ENCODE results near the gene EPB42.
A peak's percentile ranks its signal among the peaks of the same experiment; 100 is the strongest.
"Not testable (repeated sequence)": the region's sequence is repeated elsewhere in the genome, so short reads cannot be mapped to it uniquely, and the experiment has no call there.

The EPB42 gene

GRCh38 chr15:43226436-43227305, 5.9 kb upstream of the EPB42 start:
- no peaks in the 10 kb centered on the region for H3K36me3 ChIP-seq (ENCODE audit: control insufficient read depth in 2 of 2, insufficient read depth in 1 of 2, low read length in 2 of 2)
- H3K9me3 ChIP-seq (ENCODE audit: control insufficient read depth, insufficient read depth, low read depth, low read length) = no peaks in the 10 kb centered on the region
- H3K4me1 ChIP-seq (ENCODE audit: control insufficient read depth, insufficient read depth, low read length) = no peaks in the 10 kb centered on the region
- no peak overlapping the region for H3K4me3 ChIP-seq (ENCODE audit: low read depth, low read length)
- H3K27ac ChIP-seq (ENCODE audit: extremely low read depth, low read depth, low read length) = no peak overlapping the region
- POLR2A ChIA-PET = no interaction called here
- CTCF ChIA-PET = interaction anchor here (0.6 to 2.9 kb wide), 8 partner anchors 10 to 368 kb away, joined by 3 to 50 read pairs (median 4); no protein-coding TSS in a partner anchor
- TF ChIP-seq ZNF292 (tag by site-specific recombination; IDR thresholded peaks at IDR 0.05; ENCODE audit: borderline replicate concordance, low read depth) (no peak), ZNF169 (tag by site-specific recombination; IDR thresholded peaks at IDR 0.05) (no peak), ZNF510 (tag by site-specific recombination; IDR thresholded peaks at IDR 0.05; ENCODE audit: insufficient replicate concordance) (no peak), ZNF549 (tag by site-specific recombination; IDR thresholded peaks at IDR 0.05) (no peak), ZNF621 (tag by site-specific recombination; IDR thresholded peaks at IDR 0.05) (no peak), ZNF521 (tag by site-specific recombination; IDR thresholded peaks at IDR 0.05) (no peak), ZNF324 (tag by site-specific recombination; IDR thresholded peaks at IDR 0.05) (no peak), ZXDB (tag by site-specific recombination; IDR thresholded peaks at IDR 0.05) (no peak), ZNF433 (tag by site-specific recombination; IDR thresholded peaks at IDR 0.05; ENCODE audit: low read depth) (no peak), ZBTB21 (tag by site-specific recombination; IDR thresholded peaks at IDR 0.05) (no peak), ZNF114 (tag by site-specific recombination; IDR thresholded peaks at IDR 0.05) (no peak), ZNF785 (tag by site-specific recombination; IDR thresholded peaks at IDR 0.05) (no peak), ZBTB48 (tag by site-specific recombination; IDR thresholded peaks at IDR 0.05) (no peak), ZNF23 (tag by site-specific recombination; IDR thresholded peaks at IDR 0.05; ENCODE audit: borderline replicate concordance) (no peak), ZNF184 (tag by site-specific recombination; IDR thresholded peaks at IDR 0.05) (no peak), ZEB2 (tag by site-specific recombination; IDR thresholded peaks at IDR 0.05) (no peak), ZNF624 (tag by site-specific recombination; IDR thresholded peaks at IDR 0.05) (no peak), ZNF677 (tag by site-specific recombination; IDR thresholded peaks at IDR 0.05) (no peak), ZNF214 (tag by site-specific recombination; IDR thresholded peaks at IDR 0.05; ENCODE audit: borderline replicate concordance) (no peak)

- CTCF ChIA-PET = interaction anchor here (0.6 to 2.9 kb wide), 13 partner anchors 9 to 367 kb away, joined by 3 to 50 read pairs (median 4); partner anchors contain the start of gene CCNDBP1
Measured at GRCh38 chr15:43225950-43226255, 5.1 kb upstream of the EPB42 start.

GRCh38 chr15:43225201-43225949, 4.6 kb upstream of the EPB42 start:
- TF ChIP-seq MYNN (tag by site-specific recombination; IDR thresholded peaks at IDR 0.05; ENCODE audit: borderline replicate concordance) (no peak), ZNF610 (tag by site-specific recombination; IDR thresholded peaks at IDR 0.05; ENCODE audit: borderline replicate concordance) (no peak), KLF16 (tag by site-specific recombination; IDR thresholded peaks at IDR 0.05) (no peak), ZNF354C (tag by site-specific recombination; IDR thresholded peaks at IDR 0.05; ENCODE audit: borderline replicate concordance, low read depth) (no peak), ZNF670 (tag by site-specific recombination; IDR thresholded peaks at IDR 0.05; ENCODE audit: low read depth) (no peak), ZNF654 (tag by site-specific recombination; IDR thresholded peaks at IDR 0.05; ENCODE audit: low read depth) (peak; percentile 37)
- CTCF ChIA-PET = interaction anchor here (0.6 to 2.9 kb wide), 15 partner anchors 9 to 474 kb away, joined by 3 to 50 read pairs (median 4); partner anchors contain the start of gene CCNDBP1
- POLR2A ChIA-PET = no interaction called here

More at GRCh38 chr15:43225950-43226255, 5.1 kb upstream of the EPB42 start:
- H3K27ac ChIP-seq (ENCODE audit: extremely low read depth, low read depth, low read length); POLR2A ChIA-PET; H3K4me1 ChIP-seq (ENCODE audit: control insufficient read depth, insufficient read depth, low read length); H3K9me3 ChIP-seq (ENCODE audit: control insufficient read depth, insufficient read depth, low read depth, low read length); H3K36me3 ChIP-seq (ENCODE audit: control insufficient read depth in 2 of 2, insufficient read depth in 1 of 2, low read length in 2 of 2); H3K4me3 ChIP-seq (ENCODE audit: low read depth, low read length): not testable (repeated sequence)

More at GRCh38 chr15:43225201-43225949, 4.6 kb upstream of the EPB42 start:
- H3K36me3 ChIP-seq (ENCODE audit: control insufficient read depth in 2 of 2, insufficient read depth in 1 of 2, low read length in 2 of 2) = no peaks in the 10 kb centered on the region
- no peaks in the 10 kb centered on the region for H3K9me3 ChIP-seq (ENCODE audit: control insufficient read depth, insufficient read depth, low read depth, low read length)
- H3K27ac ChIP-seq (ENCODE audit: extremely low read depth, low read depth, low read length) = no peak overlapping the region
- H3K4me1 ChIP-seq (ENCODE audit: control insufficient read depth, insufficient read depth, low read length) = no peaks in the 10 kb centered on the region
- H3K4me3 ChIP-seq (ENCODE audit: low read depth, low read length) = no peak overlapping the region
